Measurements from ENCODE around the gene TSPAN16.

TSPAN16 gene

GRCh38 chr19:11295665-11296245 is at the start of gene TSPAN16:
Gene TSPAN16, plus strand, starts transcription at chr19:11296160. Its CDS starts 138 bp downstream, at chr19:11296298.
- DNase-seq (ENCODE audit: low read depth in 2 of 2): no peak

DNA sequence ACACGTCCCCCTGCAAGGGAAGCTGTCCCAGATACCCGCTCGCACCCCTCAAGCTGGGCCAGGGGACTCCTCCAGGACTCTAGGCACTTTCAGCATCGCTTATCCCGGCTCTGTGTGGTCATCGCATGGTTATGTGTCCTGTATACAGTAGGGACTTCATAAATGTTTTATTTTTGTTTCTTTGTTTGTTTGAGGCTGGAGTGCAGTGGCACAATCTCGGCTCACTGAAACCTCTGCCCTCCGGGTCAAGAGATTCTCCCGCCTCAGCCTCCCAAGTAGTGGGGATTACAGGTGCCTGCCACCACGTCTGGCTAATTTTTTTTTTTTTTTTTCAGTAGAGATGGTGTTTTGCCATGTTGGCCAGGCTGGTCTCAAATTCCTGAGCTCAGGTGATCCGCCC is 49.0 kb upstream of the TSPAN16 start:
- DNase-seq (ENCODE audit: low read depth in 2 of 2): no peak

DNA sequence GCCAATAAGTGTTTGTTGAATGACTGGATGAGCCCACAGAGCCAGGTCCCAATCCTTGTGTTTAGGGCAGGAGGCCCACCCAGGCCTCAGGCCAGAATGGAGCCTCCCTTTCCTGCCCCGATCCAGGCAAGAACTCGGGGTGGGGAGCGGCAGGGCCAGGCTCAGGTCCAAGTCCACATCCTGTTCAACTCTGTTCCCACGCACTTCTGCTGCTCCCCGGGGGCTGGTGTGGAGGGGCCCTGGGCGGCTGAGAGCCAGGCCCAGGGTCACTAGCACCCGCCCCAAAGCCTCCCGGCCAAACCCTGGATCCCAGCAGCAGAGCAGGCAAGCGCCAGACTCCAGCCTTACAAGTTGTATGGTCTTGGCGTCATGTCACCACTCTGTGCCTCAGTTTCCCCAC is 48.6 kb upstream of the TSPAN16 start:
- DNase-seq (ENCODE audit: low read depth in 2 of 2): no peak

DNA sequence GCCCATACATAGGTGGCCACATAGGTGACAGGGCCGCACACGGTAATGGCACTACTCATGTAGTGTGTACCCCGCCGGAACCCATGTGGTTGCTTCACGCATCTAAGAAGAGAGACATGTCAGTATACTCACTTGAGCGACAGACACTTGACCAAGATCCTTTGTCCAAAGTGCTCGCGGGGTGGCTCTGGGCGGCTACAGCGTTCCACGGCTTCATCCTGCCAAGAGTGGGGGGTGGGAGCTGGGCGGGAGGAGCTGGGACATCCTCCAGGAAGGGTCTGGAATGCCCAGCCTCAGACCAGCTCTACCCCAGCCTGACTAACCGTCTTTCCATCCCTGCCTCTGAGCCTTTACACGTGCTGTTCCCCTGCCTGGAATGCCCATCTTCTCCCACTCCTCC is 48.0 kb upstream of the TSPAN16 start:
- DNase-seq (ENCODE audit: low read depth in 2 of 2): no peak

GRCh38 chr19:11248852-11249251 is 47.1 kb upstream of the TSPAN16 start:
- DNase-seq (ENCODE audit: low read depth in 2 of 2): no peak

DNA sequence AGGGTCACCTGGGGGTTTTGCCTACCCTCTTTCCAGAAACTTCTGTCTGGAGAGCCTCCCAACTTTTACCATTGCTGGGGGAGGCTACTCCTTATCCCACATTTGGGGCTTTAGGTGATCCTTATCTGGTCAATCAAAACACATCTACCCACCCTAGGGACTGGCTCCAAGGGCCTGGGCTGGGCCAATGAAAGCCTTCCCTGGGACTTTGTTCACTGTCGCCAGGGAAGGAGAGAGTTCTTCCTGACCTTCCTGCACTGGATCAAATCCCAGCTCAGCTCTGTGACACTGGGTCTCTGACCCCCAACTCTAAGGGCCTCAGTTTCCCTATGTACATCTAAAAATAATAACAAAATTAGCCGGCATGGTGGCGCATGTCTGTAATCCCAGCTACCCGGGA is 44.7 kb upstream of the TSPAN16 start:
- no peak for DNase-seq (ENCODE audit: low read depth in 2 of 2)

DNA sequence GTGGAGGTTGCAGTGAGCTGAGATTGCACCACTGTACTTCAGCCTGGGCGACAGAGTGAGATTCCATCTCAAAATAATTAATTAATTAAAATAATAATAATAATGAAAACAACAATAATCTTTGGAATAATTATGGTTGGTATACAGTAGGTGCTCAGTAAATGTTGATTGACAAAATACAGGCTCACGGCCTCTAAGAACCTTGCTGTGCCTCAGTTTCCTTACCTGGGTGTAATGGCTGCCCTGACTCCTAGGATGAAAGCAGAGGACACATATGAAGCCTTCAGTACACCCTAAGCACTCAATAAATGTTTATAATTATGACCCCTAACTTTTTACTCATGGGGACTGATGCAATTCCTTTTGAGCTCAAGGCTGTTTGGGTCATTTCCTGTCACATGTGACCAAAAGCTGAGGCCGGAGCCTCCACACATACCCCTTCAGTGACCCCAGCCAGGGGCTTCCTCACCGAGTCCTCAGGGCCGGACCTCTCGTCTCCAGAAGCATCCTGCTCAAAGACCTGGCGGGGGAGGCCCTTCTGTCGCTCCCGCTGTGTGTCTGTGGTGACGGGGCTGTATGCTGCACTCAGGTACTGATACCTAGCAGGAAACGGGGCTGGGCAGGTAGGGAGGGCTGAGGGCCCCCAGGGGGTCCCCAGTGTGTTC is 44.2 kb upstream of the TSPAN16 start:
- DNase-seq (ENCODE audit: low read depth in 2 of 2): no peak

GRCh38 chr19:11252665-11253355 is 43.1 kb upstream of the TSPAN16 start:
- DNase-seq (ENCODE audit: low read depth in 2 of 2): no peak

DNA sequence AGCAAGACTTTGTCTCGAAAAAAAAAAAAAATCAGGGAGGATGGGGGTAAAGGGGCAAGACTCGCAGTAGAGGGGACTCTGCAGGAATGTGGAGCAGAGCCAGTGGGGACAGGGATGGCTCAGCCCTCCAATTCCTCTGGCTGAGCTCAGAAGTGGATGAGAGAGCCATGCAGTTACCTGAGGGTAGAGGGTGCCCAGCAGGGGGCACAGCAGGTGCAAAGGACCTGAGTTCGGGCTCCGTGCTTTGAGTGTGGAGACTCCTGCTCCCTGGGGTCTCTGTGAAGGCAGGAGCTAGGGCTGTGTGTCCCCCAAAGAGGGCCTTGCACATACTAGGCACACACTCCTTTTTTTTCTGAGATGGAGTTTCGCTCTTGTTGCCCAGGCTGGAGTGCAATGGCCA is 41.3 kb upstream of the TSPAN16 start:
- no peak for DNase-seq (ENCODE audit: low read depth in 2 of 2)

DNA sequence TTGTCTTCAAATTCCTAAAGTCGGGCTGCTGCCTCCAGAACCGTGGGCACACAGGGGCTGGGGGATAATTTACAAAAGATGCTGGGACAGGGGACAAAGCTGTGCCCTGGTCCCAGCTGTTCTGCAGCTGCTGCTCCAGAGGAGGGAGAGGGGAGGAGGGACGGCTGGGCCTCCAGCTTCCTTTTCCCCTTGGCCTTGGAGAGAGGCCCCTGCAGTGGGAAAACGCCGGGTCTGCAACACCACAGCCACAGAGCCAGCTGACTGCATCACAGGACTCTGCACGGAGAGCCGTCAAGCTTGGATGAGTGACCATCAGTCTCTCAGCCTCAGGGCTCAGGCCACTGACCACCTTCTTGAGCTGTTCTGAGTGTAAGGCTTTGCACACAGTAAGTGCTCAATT is 39.8 kb upstream of the TSPAN16 start:
- no peak for DNase-seq (ENCODE audit: low read depth in 2 of 2)

GRCh38 chr19:11257846-11258380 is 38.0 kb upstream of the TSPAN16 start:
- no peak for DNase-seq (ENCODE audit: low read depth in 2 of 2)

GRCh38 chr19:11260996-11261395 is 35.0 kb upstream of the TSPAN16 start:
- no peak for DNase-seq (ENCODE audit: low read depth in 2 of 2)

- DNase-seq (ENCODE audit: low read depth in 2 of 2): no peak
Measured at GRCh38 chr19:11261431-11261970, 34.5 kb upstream of the TSPAN16 start.

DNA sequence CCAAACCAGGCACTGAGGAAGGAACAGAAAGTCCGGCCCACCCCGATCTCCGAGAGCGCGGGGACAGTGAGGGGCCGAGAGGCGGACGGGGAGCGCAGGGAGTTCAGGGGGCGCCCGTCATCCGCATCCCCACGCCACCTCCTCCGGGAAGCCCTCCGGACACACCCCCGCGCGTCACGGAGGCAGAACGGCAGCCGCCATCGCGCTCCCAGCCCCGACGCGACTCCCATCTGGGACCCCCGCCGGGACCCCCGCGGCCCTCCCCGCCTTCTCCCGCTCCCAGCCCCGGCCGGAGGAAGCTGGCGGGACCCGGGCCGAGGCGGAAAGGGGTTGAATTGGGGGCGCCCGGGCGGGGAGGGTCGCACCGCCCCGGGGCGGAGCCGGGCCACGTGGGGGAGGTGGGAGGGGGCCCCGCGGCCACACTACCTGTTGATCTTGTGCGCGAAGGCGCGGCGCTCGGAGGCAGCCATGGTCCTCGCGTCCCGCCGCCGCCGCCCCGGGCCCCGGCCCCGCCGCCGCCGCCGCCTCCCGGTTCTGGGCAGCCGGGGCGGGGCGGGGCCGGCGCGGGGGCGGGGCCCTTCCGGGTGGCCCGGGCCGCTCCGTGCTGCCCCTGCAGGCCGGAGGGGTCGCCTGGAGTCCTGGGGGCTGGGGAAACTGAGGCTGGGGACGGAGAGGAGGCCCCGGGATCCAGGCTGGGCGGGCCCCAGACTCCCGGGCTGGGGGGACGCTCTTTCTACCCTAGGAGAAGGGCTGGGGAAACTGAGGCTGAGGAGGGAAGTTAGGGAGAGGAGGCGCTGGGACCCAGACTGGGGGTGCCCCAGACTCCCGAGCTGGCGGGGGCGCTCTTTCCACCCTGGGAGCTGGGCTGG is 33.8 kb upstream of the TSPAN16 start, which contains the start of gene DOCK6:
Gene DOCK6, minus strand, starts transcription at position 554 of the 869 bp plus-strand sequence. Its CDS starts 84 bp downstream, at position 470.
- DNase-seq (ENCODE audit: low read depth in 2 of 2): peak in 1 of 2 donors; percentile 6

GRCh38 chr19:11263726-11264125 is 32.2 kb upstream of the TSPAN16 start:
- no peak for DNase-seq (ENCODE audit: low read depth in 2 of 2)

DNA sequence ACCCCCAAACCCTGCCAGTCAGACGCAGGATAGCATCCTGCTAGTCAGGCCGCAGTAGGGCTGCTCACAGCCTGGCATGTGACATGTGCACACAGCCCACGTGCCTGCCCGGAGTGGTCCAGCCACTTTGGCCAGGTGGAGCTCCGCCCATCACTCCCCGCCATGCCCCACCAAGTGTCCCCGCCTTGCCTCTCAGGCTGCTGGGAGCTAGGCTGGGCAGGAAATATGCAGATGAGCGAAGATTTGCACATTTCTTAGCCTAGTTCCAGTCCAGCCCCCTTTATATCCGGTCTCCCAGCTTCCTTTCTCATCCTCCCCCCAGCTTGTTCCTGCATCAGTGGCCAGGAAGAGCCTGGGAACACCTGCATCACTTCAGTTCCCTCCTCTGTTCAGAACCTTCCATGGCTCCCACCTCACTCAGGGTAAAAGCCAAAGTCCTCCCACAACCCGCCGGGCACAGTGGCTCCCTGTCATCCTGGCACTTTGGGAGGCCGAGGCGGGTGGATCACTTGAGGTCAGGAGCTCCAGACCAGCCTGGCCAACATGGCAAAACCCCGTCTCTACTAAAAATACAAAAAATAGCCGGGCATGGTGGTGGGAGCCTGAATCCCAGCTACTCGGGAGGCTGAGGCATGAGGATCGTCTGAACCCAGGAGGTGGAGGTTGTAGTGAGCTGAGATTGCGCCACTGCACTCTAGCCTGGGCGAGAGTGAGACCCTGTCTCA is 31.3 kb upstream of the TSPAN16 start:
- DNase-seq (ENCODE audit: low read depth in 2 of 2): no peak

GRCh38 chr19:11265177-11265784 is 30.7 kb upstream of the TSPAN16 start:
- no peak for DNase-seq (ENCODE audit: low read depth in 2 of 2)

DNA sequence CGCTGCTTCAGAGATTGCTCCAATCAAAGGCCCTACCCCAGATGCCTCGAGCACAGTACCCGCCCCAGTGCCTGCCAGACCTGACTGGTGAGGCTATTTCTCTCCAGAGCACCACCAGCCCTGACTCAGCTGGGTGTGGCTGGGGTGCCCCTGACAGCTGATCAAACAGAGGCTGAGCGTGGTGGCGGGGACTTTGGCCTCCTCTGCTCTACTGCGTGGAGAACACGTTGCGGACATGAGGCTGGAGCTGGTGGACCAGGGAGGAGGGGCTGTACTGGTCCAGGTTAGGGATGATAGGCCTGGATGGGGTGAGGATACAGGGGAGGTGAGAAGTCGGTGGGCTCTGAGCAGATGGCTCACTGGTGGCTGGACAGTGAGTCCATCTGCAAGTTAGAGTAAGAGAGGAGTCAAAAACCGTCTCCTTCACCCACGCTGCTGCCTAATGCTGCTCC is 30.1 kb upstream of the TSPAN16 start:
- DNase-seq (ENCODE audit: low read depth in 2 of 2): no peak

DNA sequence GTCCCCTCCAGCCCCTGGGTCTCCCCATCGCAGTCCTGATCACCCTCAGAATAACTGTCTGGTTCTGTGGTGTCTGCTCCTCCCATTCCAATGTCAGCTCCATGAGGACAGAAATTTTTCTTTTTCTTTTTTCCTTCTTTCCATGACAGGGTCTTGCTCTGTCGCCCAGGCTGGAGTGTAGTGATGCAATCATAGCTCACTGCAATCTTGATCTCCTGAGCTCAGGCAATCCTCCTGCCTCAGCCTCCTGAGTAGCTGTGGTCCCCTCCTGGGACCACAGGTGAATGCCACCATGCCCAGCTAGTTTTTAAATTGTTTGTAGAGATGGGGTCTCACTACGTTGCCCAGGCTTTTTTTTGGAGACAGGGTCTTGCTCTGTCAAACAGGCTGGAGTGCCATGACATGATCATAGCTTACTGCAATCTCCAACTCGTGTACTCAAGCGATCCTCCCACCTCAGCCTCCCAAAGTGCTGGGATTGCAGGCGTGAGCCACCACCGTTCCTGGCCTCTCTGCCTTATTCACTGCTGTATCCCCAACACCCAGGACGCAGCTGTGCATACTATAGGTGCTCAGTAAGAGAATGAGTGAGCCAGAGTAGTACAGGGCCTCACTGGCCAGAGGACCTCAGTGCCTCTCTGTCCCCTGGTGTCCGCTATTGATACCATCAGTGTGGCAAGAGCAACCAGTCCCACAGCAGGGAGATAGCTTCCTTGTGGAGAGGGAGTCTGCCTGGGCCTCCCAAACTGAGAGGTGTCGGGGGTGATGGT is 28.5 kb upstream of the TSPAN16 start:
- no peak for DNase-seq (ENCODE audit: low read depth in 2 of 2)
